Measurements from ENCODE around the gene MRTFA. TPM values are rescaled to one million over a fixed set of nuclear protein-coding genes. Genes with fewer than 3 reads are reported as not detected.

Gene MRTFA
- total RNA-seq, 4 donors from 2014 or later = 81.6 to 109 (median 94.5) TPM

- Histone ChIP-seq H3K27ac (no peak overlapping the region), H3K27me3 (no peaks in the 10 kb centered on the region), H3K9me3 (no peaks in the 10 kb centered on the region), H3K36me3 (no peaks in the 10 kb centered on the region), H3K4me3 (no peak overlapping the region), H3K4me1 (peaks cover 8% of the 10 kb centered on the region)
- DNase-seq (ENCODE audit: low spot score in 2 of 2) = no peak
- WGBS = 90% methylated on average over 4 of the region's 4 CpGs
- no peak for TF ChIP-seq EP300 (IDR thresholded peaks at IDR 0.05)
- TF ChIP-seq POLR2AphosphoS5 (IDR thresholded peaks at IDR 0.05) = no peak
- TF ChIP-seq, protein P1, sequence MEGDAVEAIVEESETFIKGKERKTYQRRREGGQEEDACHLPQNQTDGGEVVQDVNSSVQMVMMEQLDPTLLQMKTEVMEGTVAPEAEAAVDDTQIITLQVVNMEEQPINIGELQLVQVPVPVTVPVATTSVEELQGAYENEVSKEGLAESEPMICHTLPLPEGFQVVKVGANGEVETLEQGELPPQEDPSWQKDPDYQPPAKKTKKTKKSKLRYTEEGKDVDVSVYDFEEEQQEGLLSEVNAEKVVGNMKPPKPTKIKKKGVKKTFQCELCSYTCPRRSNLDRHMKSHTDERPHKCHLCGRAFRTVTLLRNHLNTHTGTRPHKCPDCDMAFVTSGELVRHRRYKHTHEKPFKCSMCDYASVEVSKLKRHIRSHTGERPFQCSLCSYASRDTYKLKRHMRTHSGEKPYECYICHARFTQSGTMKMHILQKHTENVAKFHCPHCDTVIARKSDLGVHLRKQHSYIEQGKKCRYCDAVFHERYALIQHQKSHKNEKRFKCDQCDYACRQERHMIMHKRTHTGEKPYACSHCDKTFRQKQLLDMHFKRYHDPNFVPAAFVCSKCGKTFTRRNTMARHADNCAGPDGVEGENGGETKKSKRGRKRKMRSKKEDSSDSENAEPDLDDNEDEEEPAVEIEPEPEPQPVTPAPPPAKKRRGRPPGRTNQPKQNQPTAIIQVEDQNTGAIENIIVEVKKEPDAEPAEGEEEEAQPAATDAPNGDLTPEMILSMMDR (IDR thresholded peaks at IDR 0.05) = no peak
- TF ChIP-seq POLR2A (IDR thresholded peaks at IDR 0.05) = no peak
Observed at GRCh38 chr22:40578171-40578570, 58.3 kb downstream of the MRTFA start.

DNA sequence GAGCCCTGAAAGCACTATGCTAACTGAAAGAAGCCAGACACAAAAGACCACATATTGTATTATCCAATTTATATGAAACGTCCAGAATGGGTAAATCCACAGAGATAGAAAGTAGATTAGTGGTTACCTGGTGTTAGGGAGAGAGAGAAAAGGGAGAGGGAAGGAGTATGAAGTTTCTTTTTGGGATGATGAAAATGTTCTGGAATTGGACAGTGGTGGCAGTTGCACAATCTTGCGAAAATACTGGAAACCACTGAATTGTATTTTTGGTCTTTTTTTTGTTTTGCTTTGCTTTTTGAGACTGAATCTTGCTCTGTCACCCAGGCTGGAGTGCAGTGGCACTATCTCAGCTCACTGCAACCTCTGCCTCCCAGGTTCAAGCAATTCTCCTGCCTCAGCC, 63.5 kb downstream of the MRTFA start:
- WGBS = 52% methylated on average over 2 of the region's 2 CpGs
- Histone ChIP-seq H3K36me3 (no peaks in the 10 kb centered on the region), H3K27me3 (no peaks in the 10 kb centered on the region), H3K9me3 (peaks cover 3% of the 10 kb centered on the region), H3K4me3 (no peak overlapping the region), H3K27ac (no peak overlapping the region), H3K4me1 (no peaks in the 10 kb centered on the region)
- TF ChIP-seq POLR2A (IDR thresholded peaks at IDR 0.05) = no peak
- TF ChIP-seq, protein P1 (IDR thresholded peaks at IDR 0.05) = no peak
- no peak for TF ChIP-seq POLR2AphosphoS5 (IDR thresholded peaks at IDR 0.05)
- TF ChIP-seq EP300 (IDR thresholded peaks at IDR 0.05) = no peak
- DNase-seq (ENCODE audit: low spot score in 2 of 2) = no peak

- H3K4me3 ChIP-seq = no peak overlapping the region
- H3K9me3 ChIP-seq = peaks cover 3% of the 10 kb centered on the region
- H3K4me1 ChIP-seq = no peaks in the 10 kb centered on the region
- H3K27me3 ChIP-seq = no peaks in the 10 kb centered on the region
- no peaks in the 10 kb centered on the region for H3K36me3 ChIP-seq
- TF ChIP-seq POLR2A (IDR thresholded peaks at IDR 0.05) (no peak), EP300 (IDR thresholded peaks at IDR 0.05) (no peak), POLR2AphosphoS5 (IDR thresholded peaks at IDR 0.05) (no peak)
- TF ChIP-seq, protein P1 (IDR thresholded peaks at IDR 0.05) = no peak
- no peak overlapping the region for H3K27ac ChIP-seq
- 96% methylated on average over 3 of the region's 3 CpGs for WGBS
- DNase-seq (ENCODE audit: low spot score in 2 of 2) = no peak
Observed at GRCh38 chr22:40571887-40572286, 64.6 kb downstream of the MRTFA start.

DNA sequence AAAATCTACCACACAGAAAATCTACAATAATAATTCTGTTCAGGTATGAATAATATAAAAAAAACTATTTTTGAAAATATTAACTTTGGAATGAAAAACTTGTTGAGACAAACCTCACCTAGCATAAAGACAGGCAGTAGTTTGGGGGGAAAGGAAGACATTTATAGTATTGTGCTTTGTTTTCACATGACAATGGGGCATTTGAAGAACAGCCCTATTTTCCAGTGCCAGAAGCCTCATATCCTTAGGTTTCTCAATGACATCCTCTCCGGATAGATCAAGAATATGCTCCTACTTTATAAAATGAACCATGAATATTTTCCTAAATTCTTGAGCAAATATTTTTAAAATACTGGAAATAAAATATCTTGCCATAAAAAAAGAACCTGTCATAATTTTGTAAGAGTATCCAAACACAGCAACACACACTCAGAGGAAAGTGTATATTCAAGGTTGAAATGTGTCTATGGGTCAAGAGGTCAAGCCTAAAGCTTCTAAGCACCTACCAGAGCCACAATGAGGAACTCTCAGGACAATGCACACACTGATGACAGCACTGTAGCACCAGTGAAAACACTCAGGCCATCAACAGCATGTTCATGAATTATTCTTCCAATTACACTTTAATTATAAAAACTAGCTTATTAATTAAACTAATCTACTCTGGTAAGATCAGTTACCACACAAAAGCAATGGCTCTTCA, 68.7 kb downstream of the MRTFA start:
- H3K36me3 ChIP-seq = no peaks in the 10 kb centered on the region
- no peak overlapping the region for H3K4me3 ChIP-seq
- H3K27ac ChIP-seq = no peak overlapping the region
- peaks cover 3% of the 10 kb centered on the region for H3K9me3 ChIP-seq
- TF ChIP-seq POLR2AphosphoS5 (IDR thresholded peaks at IDR 0.05) (no peak), POLR2A (IDR thresholded peaks at IDR 0.05) (no peak), EP300 (IDR thresholded peaks at IDR 0.05) (no peak)
- TF ChIP-seq, protein P1 (IDR thresholded peaks at IDR 0.05) = no peak
- H3K4me1 ChIP-seq = no peaks in the 10 kb centered on the region
- no peaks in the 10 kb centered on the region for H3K27me3 ChIP-seq
- DNase-seq (ENCODE audit: low spot score in 2 of 2) = no peak
- WGBS = 51% methylated on average over 1 of the region's 1 CpG

- H3K27ac ChIP-seq = no peak overlapping the region
- no peak overlapping the region for H3K4me3 ChIP-seq
- H3K27me3 ChIP-seq = no peaks in the 10 kb centered on the region
- 56% methylated on average over 3 of the region's 3 CpGs for WGBS
- no peak for DNase-seq (ENCODE audit: low spot score in 2 of 2)
- H3K4me1 ChIP-seq = no peaks in the 10 kb centered on the region
- no peaks in the 10 kb centered on the region for H3K36me3 ChIP-seq
- no peak for TF ChIP-seq POLR2A (IDR thresholded peaks at IDR 0.05)
- no peak for TF ChIP-seq POLR2AphosphoS5 (IDR thresholded peaks at IDR 0.05)
- TF ChIP-seq, protein P1 (IDR thresholded peaks at IDR 0.05) = no peak
- no peak for TF ChIP-seq EP300 (IDR thresholded peaks at IDR 0.05)
- peaks cover 3% of the 10 kb centered on the region for H3K9me3 ChIP-seq
Observed at GRCh38 chr22:40567106-40567505, 69.4 kb downstream of the MRTFA start.
